ENCODE measurements around the gene ADAM17.

DNA sequence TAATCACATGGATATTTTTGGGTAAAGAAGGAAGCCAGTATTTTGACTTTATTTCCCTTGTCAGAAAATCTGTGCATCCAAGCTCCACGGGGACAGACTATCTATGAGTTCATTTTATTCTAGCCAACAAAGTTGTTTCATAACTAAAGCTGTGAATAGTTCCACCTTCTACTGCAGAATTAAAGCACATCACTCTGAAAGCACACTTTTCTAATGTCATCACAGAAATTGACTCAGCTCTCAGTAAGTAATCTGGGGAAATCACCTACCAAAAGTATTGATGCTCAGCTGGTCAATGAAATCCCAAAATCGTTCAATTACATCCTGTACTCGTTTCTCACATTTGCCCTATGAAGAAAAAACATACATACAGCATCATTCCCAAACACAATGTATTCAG is 62.2 kb downstream of the ADAM17 start:
- TF ChIP-seq TARDBP (IDR thresholded peaks at IDR 0.05) = no peak
- TF ChIP-seq SUZ12 (IDR thresholded peaks at IDR 0.05) = no peak
- TF ChIP-seq FOXK2 (IDR thresholded peaks at IDR 0.05) = no peak

Measured in HEK293T (cell line).